Measurements from ENCODE around the gene FCN2.

The FCN2 gene

DNA sequence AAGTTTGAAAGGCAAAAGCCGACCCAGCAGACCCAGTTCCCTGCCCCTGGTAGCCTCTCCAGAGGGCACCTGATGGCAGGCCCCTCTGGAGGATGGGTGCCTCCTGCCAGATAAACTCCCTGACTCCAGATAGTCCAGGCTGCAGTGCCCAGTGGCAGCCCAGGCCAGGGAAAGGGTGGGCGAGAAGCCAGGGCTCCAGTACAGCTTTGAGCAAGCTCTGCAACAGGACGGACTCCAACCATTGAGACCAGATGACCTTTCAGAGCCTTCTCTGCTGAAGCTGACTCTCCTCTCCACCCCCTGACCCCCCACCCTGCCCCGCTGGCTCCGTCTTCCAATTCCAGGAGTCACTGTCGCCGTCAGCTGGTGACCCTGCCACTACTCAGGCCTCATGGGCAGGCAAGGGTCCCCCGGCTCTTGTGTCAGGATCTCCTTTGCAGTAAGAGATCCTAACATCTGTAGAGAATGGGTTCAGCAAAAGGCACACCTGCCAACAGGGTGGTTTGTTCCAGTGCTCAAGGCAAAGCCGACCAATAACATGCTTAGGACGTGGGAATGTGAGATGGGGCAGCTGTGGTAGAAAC is 52.6 kb downstream of the FCN2 start:
- DNase-seq (ENCODE audit: low spot score), result no peak

DNA sequence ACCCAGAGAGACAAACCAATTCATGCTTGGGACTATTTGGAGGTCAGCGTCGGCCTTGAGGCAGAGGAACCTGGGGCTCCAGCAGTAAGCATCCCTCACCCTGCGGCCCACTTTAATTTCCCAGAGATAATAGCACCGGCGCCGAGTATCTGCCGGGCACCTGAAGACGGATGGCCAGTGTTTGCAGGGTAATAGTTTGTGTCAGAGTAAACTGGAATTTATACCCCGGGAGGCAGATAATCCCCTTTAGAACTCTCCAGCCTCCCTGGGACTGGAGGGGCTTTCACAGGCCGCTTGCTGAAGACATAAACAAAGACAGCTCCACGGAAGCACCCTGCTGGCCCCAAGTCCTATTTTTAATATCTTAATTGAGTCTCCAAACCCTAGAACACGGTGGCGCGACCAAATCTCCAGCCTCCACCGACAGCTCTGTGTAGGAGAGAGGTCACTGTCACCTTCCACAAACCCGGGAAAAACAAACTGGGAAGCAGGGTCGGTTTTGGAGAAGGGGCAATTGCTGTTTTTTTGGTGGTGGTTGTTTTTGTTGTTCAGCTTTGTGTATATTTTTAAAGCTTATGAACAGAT is 54.5 kb downstream of the FCN2 start:
- DNase-seq (ENCODE audit: low spot score), result no peak

DNA sequence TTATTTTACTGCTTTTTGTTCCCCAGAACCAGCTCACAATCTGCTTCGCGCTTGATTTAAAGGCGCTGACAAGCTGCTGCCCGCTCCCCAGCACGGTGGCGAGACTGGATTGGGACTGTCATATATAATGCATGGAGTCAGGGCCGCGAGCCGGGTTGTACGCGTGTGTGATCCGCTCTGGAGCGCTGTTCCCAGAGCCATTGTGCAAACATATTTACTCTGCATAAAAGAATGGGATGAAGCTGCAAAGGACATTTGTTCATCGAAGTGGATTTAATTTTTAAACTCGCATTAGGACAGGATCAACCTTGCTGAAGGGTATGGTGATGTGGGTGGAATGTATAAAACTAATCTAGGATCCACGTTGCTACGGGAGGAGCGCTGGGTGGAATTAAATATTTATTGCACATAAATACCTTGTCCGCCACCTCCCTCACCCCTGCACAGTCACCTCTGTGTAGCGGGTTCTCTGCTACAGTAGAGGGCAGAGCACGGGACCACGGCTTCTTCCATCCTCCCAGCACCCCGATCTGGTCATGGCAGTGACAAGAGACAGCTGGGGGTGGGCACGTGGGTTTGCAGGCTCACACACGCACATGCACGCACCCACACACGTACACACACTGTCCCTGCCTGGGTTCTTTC is 55.2 kb downstream of the FCN2 start:
- no peak for DNase-seq (ENCODE audit: low spot score)

DNA sequence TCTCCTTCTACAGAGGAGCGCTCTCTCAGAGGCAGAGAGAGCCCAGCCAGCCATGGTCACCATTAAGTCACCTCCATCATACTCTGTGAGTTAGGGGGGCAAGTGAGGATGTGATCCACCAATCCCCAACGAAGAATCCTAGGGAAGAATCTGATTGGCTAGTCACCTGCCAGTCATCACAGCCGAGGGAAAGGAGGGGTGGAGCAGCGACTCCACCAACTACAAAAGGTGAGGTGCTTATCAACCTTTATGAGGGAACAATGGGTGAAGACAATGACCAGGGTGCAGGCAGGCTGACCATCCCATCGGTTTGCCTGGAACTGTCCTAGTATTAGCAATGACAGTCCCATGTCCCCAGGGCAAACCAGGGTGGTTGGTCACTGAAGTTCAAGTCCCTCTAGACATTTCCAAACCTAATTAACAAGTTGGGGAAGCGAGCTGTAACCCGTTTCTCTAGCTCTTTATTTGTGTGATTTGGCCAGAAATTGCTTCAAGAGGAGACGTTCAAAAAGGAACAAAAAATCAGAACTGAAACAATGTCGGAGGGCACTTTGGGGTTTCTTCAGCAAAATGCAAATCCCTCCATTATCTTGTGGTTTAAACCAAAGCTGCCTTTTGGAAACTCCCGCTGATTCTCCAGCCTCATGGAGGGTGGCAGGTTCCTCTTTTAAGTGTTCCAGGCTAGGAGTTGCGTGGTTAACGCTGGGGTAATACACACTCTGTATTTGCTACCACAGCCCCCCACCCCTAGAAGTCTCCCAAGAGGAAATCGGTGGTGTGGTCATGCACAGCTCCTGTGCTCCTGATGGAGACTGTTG is 55.9 kb downstream of the FCN2 start:
- DNase-seq (ENCODE audit: low spot score), result no peak
